Measurements from ENCODE around the gene USB1. TPM values are rescaled to one million over a fixed set of nuclear protein-coding genes. Genes with fewer than 3 reads are reported as not detected.

USB1 gene
- total RNA-seq, 1 experiment from 2014 or later, result 73.1 TPM

DNA sequence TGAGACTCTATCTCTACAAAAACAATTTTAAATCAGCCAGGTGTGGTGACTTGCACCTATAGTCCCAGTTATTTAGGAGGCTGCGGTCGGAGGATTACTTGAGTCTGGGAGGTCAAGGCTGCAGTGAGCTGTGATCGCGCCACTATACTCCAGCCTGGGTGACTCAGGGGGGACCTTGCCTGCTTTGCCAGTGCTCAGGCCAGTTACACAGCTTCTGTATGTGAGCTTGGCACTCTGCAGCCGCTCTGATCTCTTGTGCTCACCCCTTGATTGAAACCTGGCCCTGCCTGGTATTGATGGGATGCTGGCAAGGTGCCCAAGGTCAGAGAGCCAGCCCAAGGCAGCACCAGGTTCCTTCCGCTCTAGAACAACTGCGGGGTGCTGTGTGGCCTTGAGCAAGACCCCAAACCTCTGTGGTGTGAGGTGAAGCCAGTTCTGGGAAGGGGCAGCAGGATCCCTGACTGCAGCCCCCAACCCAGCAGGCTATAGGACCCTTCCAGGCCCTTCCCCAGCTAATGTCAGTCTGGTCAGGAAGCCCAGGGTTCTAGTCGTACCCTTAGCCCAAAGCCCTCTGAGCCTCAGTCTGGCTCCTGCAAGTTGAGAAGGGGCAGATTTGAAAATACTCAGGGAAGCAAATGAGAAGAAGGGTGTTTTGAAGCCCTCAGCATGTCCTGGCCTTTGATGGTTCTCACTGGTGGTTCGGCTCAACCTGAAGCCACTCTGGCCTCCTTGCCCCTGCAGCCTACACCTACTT lies 43.2 kb downstream of the USB1 start:
- Histone ChIP-seq H2AFZ (ENCODE audit: low read depth, low read length, poor library complexity, severe bottlenecking) (no peak overlapping the region), H3K9me2 (ENCODE audit: insufficient read depth) (no peaks in the 10 kb centered on the region), H3K27ac (ENCODE audit: low read depth, low read length) (no peak overlapping the region), H3K79me2 (ENCODE audit: insufficient read depth, low read length) (no peaks in the 10 kb centered on the region), H4K20me1 (ENCODE audit: insufficient read depth) (no peaks in the 10 kb centered on the region), H3K4me3 (replicated peaks in 1 of 2; ENCODE audit: low read depth in 1 of 2, low read length in 2 of 2) (no peak overlapping the region), H3K27me3 (ENCODE audit: insufficient read depth, low read length) (no peaks in the 10 kb centered on the region), H3K4me1 (ENCODE audit: control insufficient read depth in 1 of 2, insufficient read depth in 2 of 2, low read length in 2 of 2) (no peaks in the 10 kb centered on the region), H3K36me3 (ENCODE audit: control insufficient read depth in 1 of 2, insufficient read depth in 2 of 2, low read length in 2 of 2) (peaks cover 0 to 7% of the 10 kb centered on the region in 2 experiments; a peak in 2 of 4 replicates), H3K9me3 (ENCODE audit: control insufficient read depth in 1 of 2, insufficient read depth in 1 of 2, low read depth in 1 of 2, low read length in 2 of 2) (no peaks in the 10 kb centered on the region), H3K9ac (ENCODE audit: low read length) (no peak overlapping the region), H3K4me2 (ENCODE audit: low read length) (no peak overlapping the region)
- ChIA-PET RAD21 (ENCODE audit: low non-redundant PET in 1 of 2, low total read pairs in 2 of 2, uncharacterized antibody in 2 of 2, unreplicated experiment in 2 of 2) (no interaction called here), POLR2A (no interaction called here), CTCF (no interaction called here)
- intact Hi-C loops (cut with micrococcal nuclease), result no loop called here
- TF ChIP-seq SP1 (IDR thresholded peaks at IDR 0.05; ENCODE audit: low read depth) (no peak), CEBPB (IDR thresholded peaks at IDR 0.05; ENCODE audit: low read depth) (no peak), TCF7L2 (IDR thresholded peaks at IDR 0.05; ENCODE audit: borderline replicate concordance, extremely low read depth, insufficient read depth, insufficient read length) (no peak), EGR1 (IDR thresholded peaks at IDR 0.05; ENCODE audit: low read depth) (no peak), YY1 (IDR thresholded peaks at IDR 0.05; ENCODE audit: extremely low read depth, insufficient replicate concordance, low read depth, low read length) (no peak), JUND (IDR thresholded peaks at IDR 0.05) (no peak), SIN3A (IDR thresholded peaks at IDR 0.05; ENCODE audit: low read depth) (no peak)
- TF ChIP-seq, protein P1, sequence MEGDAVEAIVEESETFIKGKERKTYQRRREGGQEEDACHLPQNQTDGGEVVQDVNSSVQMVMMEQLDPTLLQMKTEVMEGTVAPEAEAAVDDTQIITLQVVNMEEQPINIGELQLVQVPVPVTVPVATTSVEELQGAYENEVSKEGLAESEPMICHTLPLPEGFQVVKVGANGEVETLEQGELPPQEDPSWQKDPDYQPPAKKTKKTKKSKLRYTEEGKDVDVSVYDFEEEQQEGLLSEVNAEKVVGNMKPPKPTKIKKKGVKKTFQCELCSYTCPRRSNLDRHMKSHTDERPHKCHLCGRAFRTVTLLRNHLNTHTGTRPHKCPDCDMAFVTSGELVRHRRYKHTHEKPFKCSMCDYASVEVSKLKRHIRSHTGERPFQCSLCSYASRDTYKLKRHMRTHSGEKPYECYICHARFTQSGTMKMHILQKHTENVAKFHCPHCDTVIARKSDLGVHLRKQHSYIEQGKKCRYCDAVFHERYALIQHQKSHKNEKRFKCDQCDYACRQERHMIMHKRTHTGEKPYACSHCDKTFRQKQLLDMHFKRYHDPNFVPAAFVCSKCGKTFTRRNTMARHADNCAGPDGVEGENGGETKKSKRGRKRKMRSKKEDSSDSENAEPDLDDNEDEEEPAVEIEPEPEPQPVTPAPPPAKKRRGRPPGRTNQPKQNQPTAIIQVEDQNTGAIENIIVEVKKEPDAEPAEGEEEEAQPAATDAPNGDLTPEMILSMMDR (IDR thresholded peaks at IDR 0.05 in 2 of 3, conservative IDR thresholded peaks at IDR 0.05 in 1 of 3; ENCODE audit: borderline replicate concordance in 1 of 3, insufficient read depth in 1 of 3, low read depth in 2 of 3, low read length in 2 of 3), result no peak
- TF ChIP-seq, protein P2, sequence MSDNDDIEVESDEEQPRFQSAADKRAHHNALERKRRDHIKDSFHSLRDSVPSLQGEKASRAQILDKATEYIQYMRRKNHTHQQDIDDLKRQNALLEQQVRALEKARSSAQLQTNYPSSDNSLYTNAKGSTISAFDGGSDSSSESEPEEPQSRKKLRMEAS (IDR thresholded peaks at IDR 0.05), result no peak
- DNase-seq (ENCODE audit: low read depth, low spot score) (no peak), ATAC-seq (no peak)
- BruUV-seq (replicated peaks), result no TSS peak

Measured in HCT116 (cell line).